Caco-2 (cell line): ENCODE data around the gene UBL7. TPM values are rescaled to one million over a fixed set of nuclear protein-coding genes. Genes with fewer than 3 reads are reported as not detected.

Experiments
- BruUV-seq: library from RNA; stranded (reverse); fragments of 400-500 nt; replicated peaks from 2 replicates; lab custom pipeline; 2021; lab: Mats Ljungman, UMichigan
- CTCF ChIA-PET: fragments of 300-600 bp; sonication (Branson Sonifier 250); formaldehyde crosslinking; loops from one replicate; lab custom pipeline; 2022; ENCODE audit warnings: antibody characterized with exemption; lab: Charles Lee
- POLR2A ChIA-PET: fragments of 300-600 bp; sonication (Branson Sonifier 250); formaldehyde crosslinking; loops from one replicate; lab custom pipeline; 2022; ENCODE audit warnings: antibody characterized with exemption; lab: Charles Lee
- DNase-seq, 2 experiments: peaks; one replicate each; pipeline versions ENCODE4 v3.0.0 to v3.0.0-alpha.2; 2020 to 2022
- H3K27me3 ChIP-seq: replicated peaks from 2 replicates; pipeline ENCODE4 v1.6.0; 2011; ENCODE audit warnings: low read length; ENCODE audit not compliant: control insufficient read depth, insufficient read depth
- H3K36me3 ChIP-seq: 2 replicates; pipeline ENCODE4 v1.5.1; 2011; ENCODE audit warnings: low read length; ENCODE audit not compliant: control insufficient read depth, insufficient read depth
- H3K4me1 ChIP-seq: fragments of 250-450 bp; sonication (Bioruptor Pico); 2 replicates; pipeline ENCODE4 v1.5.1; 2020; ENCODE audit warnings: mild to moderate bottlenecking
- H3K4me3 ChIP-seq: 2 replicates; pipeline ENCODE4 v1.5.1; 2011; ENCODE audit warnings: low read depth, mild to moderate bottlenecking, control low read depth, low read length
- H3K9me3 ChIP-seq: fragments of 250-450 bp; sonication (Bioruptor Pico); 2 replicates; pipeline ENCODE4 v1.5.1; 2020; ENCODE audit warnings: mild to moderate bottlenecking, moderate library complexity
- H3K27ac Mint-ChIP-seq: one replicate; pipeline ENCODE4 v1.8.0; 2022; ENCODE audit warnings: mixed read lengths; ENCODE audit not compliant: unreplicated experiment
- H3K27me3 Mint-ChIP-seq: one replicate; pipeline ENCODE4 v1.8.0; 2022; ENCODE audit warnings: mixed read lengths; ENCODE audit not compliant: insufficient read depth, unreplicated experiment
- H3K36me3 Mint-ChIP-seq: one replicate; pipeline ENCODE4 v1.8.0; 2022; ENCODE audit warnings: mild to moderate bottlenecking, mixed read lengths; ENCODE audit not compliant: insufficient read depth, unreplicated experiment
- H3K4me1 Mint-ChIP-seq: one replicate; pipeline ENCODE4 v1.8.0; 2022; ENCODE audit warnings: low read depth, mixed read lengths; ENCODE audit not compliant: unreplicated experiment
- H3K4me3 Mint-ChIP-seq: one replicate; pipeline ENCODE4 v1.8.0; 2022; ENCODE audit warnings: mild to moderate bottlenecking, moderate library complexity, mixed read lengths; ENCODE audit not compliant: unreplicated experiment
- H3K9me3 Mint-ChIP-seq: one replicate; pipeline ENCODE4 v1.8.0; 2022; ENCODE audit warnings: mixed read lengths; ENCODE audit not compliant: unreplicated experiment
- intact Hi-C: fragments of 100-400 bp; cut with micrococcal nuclease; formaldehyde crosslinking; loops from one replicate; pipeline ENCODE4 v1.10.0; 2022; ENCODE audit not compliant: unreplicated experiment
- total RNA-seq: library from RNA; stranded (reverse); gene quantifications from 2 replicates; pipeline ENCODE4 v1.2.3, GENCODE V29; 2022
- TF ChIP-seq, protein P1 (sequence below), 2 experiments: fragments of 200-600 bp in 1 of 2; IDR thresholded peaks; 1 replicate in 1 of 2; 2 replicates in 1 of 2; pipeline versions ENCODE4 v1.5.1 to v1.8.0; 2011 to 2022; ENCODE audit warnings: antibody characterized with exemption in 1 of 2, control low read depth in 1 of 2, inconsistent platforms in 1 of 2, low read depth in 1 of 2, low read length in 1 of 2, mild to moderate bottlenecking in 1 of 2, moderate library complexity in 1 of 2; ENCODE audit not compliant: insufficient read depth in 1 of 2, severe bottlenecking in 1 of 2, unreplicated experiment in 1 of 2

UBL7 gene
- total RNA-seq, 1 experiment from 2014 or later, result 34.4 TPM

DNA sequence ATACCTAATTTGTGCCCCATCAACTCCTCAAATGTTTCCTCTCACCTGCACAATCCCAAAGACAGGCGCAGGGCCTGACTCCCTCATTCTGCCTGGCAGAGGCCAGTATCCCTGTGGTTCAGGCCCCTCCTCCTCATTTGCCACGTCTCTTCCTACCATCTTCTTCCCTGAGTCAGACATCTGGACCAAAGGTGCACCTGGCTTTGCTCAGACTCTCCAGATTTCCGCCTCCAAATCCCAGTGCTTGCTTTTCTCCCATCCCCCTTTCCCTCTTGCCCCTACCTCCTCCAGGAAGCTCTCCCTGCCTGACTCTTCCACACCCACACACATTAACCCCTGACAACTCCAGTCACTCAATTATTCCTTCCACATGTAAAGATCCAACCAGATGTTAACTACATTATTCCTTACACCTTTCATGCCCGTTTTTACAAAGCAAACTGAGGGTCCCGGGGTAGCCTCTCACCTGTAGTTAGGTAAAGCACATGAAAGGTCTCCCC is 46.8 kb downstream of the UBL7 start:
- ChIA-PET CTCF (no interaction called here), POLR2A (no interaction called here)
- no peaks in the 10 kb centered on the region; the same call in none of the 2 replicates for H3K36me3 ChIP-seq
- no peak for DNase-seq
- H3K4me1 ChIP-seq, result peaks cover 8% of the 10 kb centered on the region
- no TSS peak for BruUV-seq
- no peak overlapping the region for H3K4me3 ChIP-seq
- H3K9me3 Mint-ChIP-seq, result no peaks in the 10 kb centered on the region
- H3K9me3 ChIP-seq, result no peaks in the 10 kb centered on the region
- TF ChIP-seq, protein P1, sequence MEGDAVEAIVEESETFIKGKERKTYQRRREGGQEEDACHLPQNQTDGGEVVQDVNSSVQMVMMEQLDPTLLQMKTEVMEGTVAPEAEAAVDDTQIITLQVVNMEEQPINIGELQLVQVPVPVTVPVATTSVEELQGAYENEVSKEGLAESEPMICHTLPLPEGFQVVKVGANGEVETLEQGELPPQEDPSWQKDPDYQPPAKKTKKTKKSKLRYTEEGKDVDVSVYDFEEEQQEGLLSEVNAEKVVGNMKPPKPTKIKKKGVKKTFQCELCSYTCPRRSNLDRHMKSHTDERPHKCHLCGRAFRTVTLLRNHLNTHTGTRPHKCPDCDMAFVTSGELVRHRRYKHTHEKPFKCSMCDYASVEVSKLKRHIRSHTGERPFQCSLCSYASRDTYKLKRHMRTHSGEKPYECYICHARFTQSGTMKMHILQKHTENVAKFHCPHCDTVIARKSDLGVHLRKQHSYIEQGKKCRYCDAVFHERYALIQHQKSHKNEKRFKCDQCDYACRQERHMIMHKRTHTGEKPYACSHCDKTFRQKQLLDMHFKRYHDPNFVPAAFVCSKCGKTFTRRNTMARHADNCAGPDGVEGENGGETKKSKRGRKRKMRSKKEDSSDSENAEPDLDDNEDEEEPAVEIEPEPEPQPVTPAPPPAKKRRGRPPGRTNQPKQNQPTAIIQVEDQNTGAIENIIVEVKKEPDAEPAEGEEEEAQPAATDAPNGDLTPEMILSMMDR (IDR thresholded peaks at IDR 0.05; ENCODE audit: insufficient read depth in 1 of 2, low read depth in 1 of 2, low read length in 1 of 2, severe bottlenecking in 1 of 2, unreplicated experiment in 1 of 2), result no peak
- no peak overlapping the region for H3K27ac Mint-ChIP-seq
- intact Hi-C loops, result no loop called here
- no peaks in the 10 kb centered on the region for H3K27me3 Mint-ChIP-seq
- H3K4me1 Mint-ChIP-seq, result peaks cover 4% of the 10 kb centered on the region
- H3K4me3 Mint-ChIP-seq, result no peak overlapping the region
- no peaks in the 10 kb centered on the region for H3K27me3 ChIP-seq
- H3K36me3 Mint-ChIP-seq, result peaks cover 64% of the 10 kb centered on the region

DNA sequence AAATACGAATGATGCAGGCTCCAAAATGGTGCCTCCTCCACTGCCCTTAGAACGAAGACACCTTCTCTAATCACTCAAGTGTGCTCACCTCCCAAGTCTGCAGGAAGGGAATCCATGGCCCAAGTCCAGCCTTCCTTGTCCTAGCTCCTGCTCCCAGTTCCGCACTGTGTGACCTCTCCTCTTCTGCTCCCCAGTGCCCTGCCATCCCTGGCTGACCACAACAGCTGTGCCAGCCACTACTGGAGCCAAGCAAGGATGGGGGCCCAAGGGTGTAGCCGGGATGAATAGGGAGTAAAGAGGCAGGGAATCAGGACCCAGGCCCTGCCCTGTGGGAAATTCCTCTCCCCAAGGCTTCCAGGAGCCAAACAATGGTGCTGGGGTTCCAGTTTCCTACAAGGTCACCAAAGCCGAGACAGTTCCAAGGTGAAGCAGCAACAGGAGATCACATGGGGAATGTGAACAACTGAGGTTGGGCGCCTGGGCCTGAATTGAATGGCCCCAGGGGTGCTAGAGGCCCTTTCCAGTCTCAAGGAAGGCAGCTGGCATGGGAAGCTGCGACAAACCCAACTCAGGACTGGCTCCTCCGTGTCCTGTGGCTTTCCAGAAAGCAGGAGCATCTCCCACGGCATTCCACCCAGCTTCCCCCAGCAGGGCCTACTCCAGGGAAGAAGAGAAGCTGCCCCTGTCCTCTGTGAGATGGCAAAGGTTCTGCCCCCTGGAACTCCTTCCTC is 47.4 kb downstream of the UBL7 start:
- Mint-ChIP-seq H3K27me3 (no peaks in the 10 kb centered on the region), H3K9me3 (no peaks in the 10 kb centered on the region), H3K27ac (no peak overlapping the region), H3K4me3 (no peak overlapping the region), H3K4me1 (peaks cover under 1% of the 10 kb centered on the region), H3K36me3 (peaks cover 64% of the 10 kb centered on the region)
- no peak for DNase-seq
- POLR2A ChIA-PET, result no interaction called here
- no TSS peak for BruUV-seq
- H3K4me3 ChIP-seq, result no peak overlapping the region
- no peaks in the 10 kb centered on the region; the same call in none of the 2 replicates for H3K36me3 ChIP-seq
- H3K9me3 ChIP-seq, result no peaks in the 10 kb centered on the region
- CTCF ChIA-PET, result interaction anchor here (0.6 kb wide), 1 partner anchor 356 kb away, joined by 3 read pairs; no protein-coding TSS in a partner anchor
- H3K4me1 ChIP-seq, result peaks cover 2% of the 10 kb centered on the region
- H3K27me3 ChIP-seq, result no peaks in the 10 kb centered on the region
- TF ChIP-seq, protein P1 (IDR thresholded peaks at IDR 0.05; ENCODE audit: insufficient read depth in 1 of 2, low read depth in 1 of 2, low read length in 1 of 2, severe bottlenecking in 1 of 2, unreplicated experiment in 1 of 2), result no peak
- intact Hi-C loops, result no loop called here

DNA sequence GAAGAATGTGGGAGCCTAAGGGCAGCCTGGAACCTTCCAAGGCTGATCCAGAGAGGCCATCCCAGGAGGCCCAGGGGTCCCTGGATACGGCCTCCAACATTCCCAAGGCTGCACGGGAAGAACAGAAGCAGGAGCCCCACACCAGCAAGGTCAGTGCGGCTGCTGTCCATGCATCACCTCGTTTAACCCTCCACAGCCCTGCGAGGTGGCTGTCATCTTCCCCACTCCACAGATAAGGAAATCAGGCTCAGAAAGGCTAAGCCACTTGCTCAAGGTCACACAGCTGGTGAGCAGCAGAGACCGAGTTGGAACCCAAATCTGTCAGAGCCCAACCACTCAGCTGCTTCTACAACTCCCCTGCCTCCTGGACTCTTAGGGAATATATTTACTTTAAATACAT is 48.8 kb downstream of the UBL7 start:
- intact Hi-C loops, result no loop called here
- CTCF ChIA-PET, result interaction anchor here (0.5 kb wide), 1 partner anchor 107 kb away, joined by 3 read pairs; no protein-coding TSS in a partner anchor
- no peak overlapping the region for H3K27ac Mint-ChIP-seq
- no TSS peak for BruUV-seq
- Histone ChIP-seq H3K4me1 (no peaks in the 10 kb centered on the region), H3K4me3 (no peak overlapping the region), H3K27me3 (no peaks in the 10 kb centered on the region), H3K9me3 (no peaks in the 10 kb centered on the region), H3K36me3 (no peaks in the 10 kb centered on the region; the same call in none of the 2 replicates)
- no peaks in the 10 kb centered on the region for H3K4me1 Mint-ChIP-seq
- POLR2A ChIA-PET, result no interaction called here
- H3K36me3 Mint-ChIP-seq, result peaks cover 58% of the 10 kb centered on the region
- no peak overlapping the region for H3K4me3 Mint-ChIP-seq
- no peaks in the 10 kb centered on the region for H3K27me3 Mint-ChIP-seq
- H3K9me3 Mint-ChIP-seq, result no peaks in the 10 kb centered on the region
- TF ChIP-seq, protein P1 (IDR thresholded peaks at IDR 0.05; ENCODE audit: insufficient read depth in 1 of 2, low read depth in 1 of 2, low read length in 1 of 2, severe bottlenecking in 1 of 2, unreplicated experiment in 1 of 2), result no peak
- no peak for DNase-seq
